WTC11 (cell line): ENCODE data around the gene DAG1. TPM values are rescaled to one million over a fixed set of nuclear protein-coding genes. Genes with fewer than 3 reads are reported as not detected.

Experiments used
- ATAC-seq: fragments of 200-7000 bp; cut with Tn5 transposase; 2 replicates; pipeline ENCODE4 v1.10.0; 2021; ENCODE audit warnings: mild to moderate bottlenecking, moderate library complexity
- CTCF ChIA-PET: fragments of 300-600 bp; sonication (Branson Sonifier 250); formaldehyde crosslinking; loops from one replicate; lab custom pipeline; 2021; ENCODE audit warnings: antibody characterized with exemption; lab: Charles Lee
- POLR2A ChIA-PET: fragments of 350-600 bp; sonication (Branson Sonifier 250); formaldehyde crosslinking; loops from one replicate; lab custom pipeline; 2021; ENCODE audit warnings: antibody characterized with exemption; lab: Charles Lee
- DNase-seq: peaks from one replicate; pipeline ENCODE4 v3.0.0; 2021; ENCODE audit warnings: low spot score
- H3K27ac Mint-ChIP-seq: 2 replicates; pipeline ENCODE4 v1.8.0; 2021; ENCODE audit warnings: mixed read lengths
- H3K27me3 Mint-ChIP-seq: 2 replicates; pipeline ENCODE4 v1.8.0; 2021; ENCODE audit warnings: low read depth, mild to moderate bottlenecking, moderate library complexity, mixed read lengths
- H3K36me3 Mint-ChIP-seq: 2 replicates; pipeline ENCODE4 v1.8.0; 2021; ENCODE audit warnings: mixed read lengths
- H3K4me1 Mint-ChIP-seq: 2 replicates; pipeline ENCODE4 v1.8.0; 2022; ENCODE audit warnings: mixed read lengths
- H3K4me3 Mint-ChIP-seq: 2 replicates; pipeline ENCODE4 v1.8.0; 2021; ENCODE audit warnings: mild to moderate bottlenecking, moderate library complexity, mixed read lengths
- H3K9me3 Mint-ChIP-seq: 2 replicates; pipeline ENCODE4 v1.8.0; 2021; ENCODE audit warnings: mixed read lengths
- AR ChIP-seq: fragments of 250-450 bp; sonication (Bioruptor Pico); IDR thresholded peaks from 2 replicates; pipeline ENCODE4 v1.9.0; 2021; ENCODE audit warnings: mild to moderate bottlenecking
- ATF6 ChIP-seq: sonication (generic); formaldehyde crosslinking; IDR thresholded peaks from 2 replicates; pipeline ENCODE4 v1.8.1; 2023; ENCODE audit warnings: mild to moderate bottlenecking, missing genetic modification reagents
- CTCF ChIP-seq: fragments of 200-600 bp; IDR thresholded peaks from 2 replicates; pipeline ENCODE4 v1.8.0; 2022; ENCODE audit warnings: antibody characterized with exemption
- E2F4 ChIP-seq: sonication (generic); formaldehyde crosslinking; IDR thresholded peaks from 2 replicates; pipeline ENCODE4 v1.8.1; 2022; ENCODE audit warnings: low read depth, mild to moderate bottlenecking, moderate library complexity, missing genetic modification reagents, borderline replicate concordance
- ELF4 ChIP-seq: sonication (generic); formaldehyde crosslinking; IDR thresholded peaks from 2 replicates; pipeline ENCODE4 v1.8.1; 2022; ENCODE audit warnings: low read depth, mild to moderate bottlenecking, moderate library complexity, missing genetic modification reagents
- ETV6 ChIP-seq: sonication (generic); formaldehyde crosslinking; IDR thresholded peaks from 2 replicates; pipeline ENCODE4 v1.8.1; 2022; ENCODE audit warnings: mild to moderate bottlenecking, missing genetic modification reagents
- MXD4 ChIP-seq: fragments of 250-450 bp; sonication (Bioruptor Pico); IDR thresholded peaks from 2 replicates; pipeline ENCODE4 v1.8.0; 2021; ENCODE audit warnings: mild to moderate bottlenecking, moderate library complexity, borderline replicate concordance
- TP53 ChIP-seq: sonication (generic); formaldehyde crosslinking; IDR thresholded peaks from 2 replicates; pipeline ENCODE4 v1.8.1; 2023; ENCODE audit warnings: mild to moderate bottlenecking, missing genetic modification reagents
- ZNF219 ChIP-seq: sonication (generic); formaldehyde crosslinking; IDR thresholded peaks from 2 replicates; pipeline ENCODE4 v1.8.0; 2023; ENCODE audit warnings: missing genetic modification reagents, mild to moderate bottlenecking, borderline replicate concordance
- ZNF425 ChIP-seq: fragments of 250-450 bp; sonication (Bioruptor Pico); conservative IDR thresholded peaks from 2 replicates; pipeline ENCODE4 v1.9.0; 2021; ENCODE audit warnings: mild to moderate bottlenecking
- total RNA-seq: library from RNA; stranded (reverse); gene quantifications from 3 replicates; pipeline ENCODE4 v1.2.3, GENCODE V29; 2021

DAG1 gene
- total RNA-seq, 1 experiment from 2014 or later, result 115 TPM

- CTCF ChIA-PET, result interaction anchor here (0.7 to 2.5 kb wide), 3 partner anchors 11 to 440 kb away, joined by 3 to 13 read pairs (median 4); no protein-coding TSS in a partner anchor
- POLR2A ChIA-PET, result interaction anchor here (0.6 kb wide), 1 partner anchor 13 kb away, joined by 3 read pairs; no protein-coding TSS in a partner anchor
- H3K9me3 Mint-ChIP-seq, result no peaks in the 10 kb centered on the region
- DNase-seq (no peak), ATAC-seq (no peak)
- no peak overlapping the region for H3K27ac Mint-ChIP-seq
- TF ChIP-seq MXD4 (CRISPR knock-in tag) (no peak), ELF4 (CRISPR knock-in tag) (no peak), ZNF219 (CRISPR knock-in tag) (no peak), ZNF425 (CRISPR knock-in tag) (no peak), E2F4 (CRISPR knock-in tag) (no peak), ATF6 (no peak), TP53 (CRISPR knock-in tag) (no peak)
- H3K36me3 Mint-ChIP-seq, result no peaks in the 10 kb centered on the region
- H3K4me3 Mint-ChIP-seq, result no peak overlapping the region
- no peaks in the 10 kb centered on the region; the same call in 1 of the 2 replicates for H3K27me3 Mint-ChIP-seq
- peaks cover 39% of the 10 kb centered on the region for H3K4me1 Mint-ChIP-seq
Observed at GRCh38 chr3:49465270-49466034, 4.6 kb upstream of the DAG1 start.

- ChIA-PET POLR2A (interaction anchor here (0.6 kb wide), 1 partner anchor 12 kb away, joined by 3 read pairs; no protein-coding TSS in a partner anchor), CTCF (interaction anchor here (1.4 kb wide), 1 partner anchor 74 kb away, joined by 4 read pairs; no protein-coding TSS in a partner anchor)
- ATAC-seq (no peak), DNase-seq (no peak)
- Mint-ChIP-seq H3K9me3 (no peaks in the 10 kb centered on the region), H3K27me3 (no peaks in the 10 kb centered on the region; the same call in 1 of the 2 replicates), H3K4me1 (peaks cover 35% of the 10 kb centered on the region), H3K27ac (no peak overlapping the region), H3K4me3 (no peak overlapping the region), H3K36me3 (no peaks in the 10 kb centered on the region)
- TF ChIP-seq ETV6 (CRISPR knock-in tag), result no peak
- no peak for TF ChIP-seq AR (CRISPR knock-in tag)
- TF ChIP-seq TP53 (CRISPR knock-in tag), result no peak
- no peak for TF ChIP-seq CTCF
Observed at GRCh38 chr3:49466085-49466484, 4.0 kb upstream of the DAG1 start.
